Smooth muscle cell (in vitro differentiated cells): ENCODE data around the gene SMPDL3B. TPM values are rescaled to one million over a fixed set of nuclear protein-coding genes. Genes with fewer than 3 reads are reported as not detected.

Source experiments
- DNase-seq: peaks from one replicate; lab custom pipeline; 2025; ENCODE audit not compliant: unreplicated experiment; lab: John Stamatoyannopoulos, UW
- H2AFZ ChIP-seq: fragments of 200-600 bp; sonication (generic); 2 replicates; pipeline ENCODE4 v1.6.0; 2016; ENCODE audit warnings: antibody characterized with exemption, low read depth, mild to moderate bottlenecking
- H3F3A ChIP-seq: fragments of 200-600 bp; sonication (generic); 2 replicates; pipeline ENCODE4 v1.6.0; 2017; ENCODE audit warnings: antibody characterized with exemption, low read depth
- H3K27ac ChIP-seq: fragments of 200-600 bp; sonication (generic); 2 replicates; pipeline ENCODE4 v1.5.1; 2016; ENCODE audit warnings: low read depth, mild to moderate bottlenecking
- H3K27me3 ChIP-seq: fragments of 200-600 bp; sonication (generic); 2 replicates; pipeline ENCODE4 v1.6.1; 2016; ENCODE audit warnings: low read depth, mild to moderate bottlenecking
- H3K36me3 ChIP-seq: fragments of 200-600 bp; sonication (generic); 2 replicates; pipeline ENCODE4 v1.5.1; 2016; ENCODE audit warnings: low read depth
- H3K4me1 ChIP-seq: fragments of 200-600 bp; sonication (generic); 2 replicates; pipeline ENCODE4 v1.5.1; 2016; ENCODE audit warnings: low read depth
- H3K4me2 ChIP-seq: fragments of 200-600 bp; sonication (generic); 2 replicates; pipeline ENCODE4 v1.6.0; 2016; ENCODE audit warnings: mild to moderate bottlenecking
- H3K4me3 ChIP-seq: fragments of 200-600 bp; sonication (generic); 2 replicates; pipeline ENCODE4 v1.5.1; 2016; ENCODE audit warnings: mild to moderate bottlenecking
- H3K79me2 ChIP-seq: fragments of 200-600 bp; sonication (generic); 2 replicates; pipeline ENCODE4 v1.6.0; 2016; ENCODE audit warnings: low read depth, mild to moderate bottlenecking
- H3K9ac ChIP-seq: fragments of 200-600 bp; sonication (generic); 2 replicates; pipeline ENCODE4 v1.6.0; 2016; ENCODE audit warnings: low read depth
- H3K9me3 ChIP-seq: fragments of 200-600 bp; sonication (generic); replicated peaks from 2 replicates; pipeline ENCODE4 v1.5.1; 2016; ENCODE audit warnings: low read depth
- H4K20me1 ChIP-seq: fragments of 200-600 bp; sonication (generic); 2 replicates; pipeline ENCODE4 v1.6.0; 2016; ENCODE audit warnings: low read depth
- WGBS: methylation state at CpG from one replicate; pipeline ENCODE4 v1.1.7; 2016; ENCODE audit warnings: low lambda C conversion rate; 5-methylcytosine and 5-hydroxymethylcytosine counted together
- polyA plus RNA-seq: library from polyadenylated mRNA; unstranded; fragments of >200 nt; fragmentation: Nextera tagmentation; extraction: Ambion mirVana; gene quantifications from 2 replicates; pipeline ENCODE4 v1.2.1, GENCODE V29; 2016
- total RNA-seq: library from RNA; depleted of rRNA; stranded (reverse); fragments of >200 nt; gene quantifications from 2 replicates; pipeline ENCODE4 v1.2.3, GENCODE V29; 2014
- TF ChIP-seq, protein P1 (sequence below): fragments of 200-600 bp; sonication (generic); IDR thresholded peaks from 2 replicates; pipeline ENCODE4 v1.5.1; 2017; ENCODE audit warnings: borderline replicate concordance, mild to moderate bottlenecking, antibody characterized with exemption; ENCODE audit not compliant: insufficient read depth, poor library complexity, severe bottlenecking

Gene SMPDL3B
- total and polyA plus RNA-seq, 2 experiments from 2014 or later, result 0.41 TPM; not detected in 1

DNA sequence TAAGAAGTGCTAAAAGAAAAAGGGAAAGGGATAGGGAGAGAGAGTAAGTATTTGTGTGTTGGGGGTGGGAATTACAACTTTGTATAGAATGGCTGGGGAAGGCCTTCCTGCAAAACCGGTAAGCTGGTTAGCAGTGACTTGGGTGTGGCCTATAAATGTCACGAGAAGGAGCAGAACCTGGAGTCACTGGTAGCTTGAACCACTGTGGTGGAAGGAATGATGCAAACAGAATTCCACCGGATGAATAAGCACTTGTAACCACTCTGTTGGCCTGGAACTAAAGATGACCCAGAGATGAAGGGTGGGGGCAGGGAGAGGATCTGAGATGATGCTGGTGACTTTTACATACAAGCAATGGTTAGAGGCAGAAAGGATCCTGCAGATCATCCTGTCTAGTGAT is 33.9 kb downstream of the SMPDL3B start:
- H3F3A ChIP-seq, result peaks cover 7% of the 10 kb centered on the region
- H3K36me3 ChIP-seq, result no peaks in the 10 kb centered on the region
- H3K27me3 ChIP-seq, result no peaks in the 10 kb centered on the region
- no peak overlapping the region for H3K4me3 ChIP-seq
- H2AFZ ChIP-seq, result no peak overlapping the region
- peak overlapping the region; percentile 12 for H3K4me2 ChIP-seq
- no peaks in the 10 kb centered on the region for H3K9me3 ChIP-seq
- peak overlapping the region; percentile 85 for H3K27ac ChIP-seq
- no peaks in the 10 kb centered on the region for H3K4me1 ChIP-seq
- TF ChIP-seq, protein P1, sequence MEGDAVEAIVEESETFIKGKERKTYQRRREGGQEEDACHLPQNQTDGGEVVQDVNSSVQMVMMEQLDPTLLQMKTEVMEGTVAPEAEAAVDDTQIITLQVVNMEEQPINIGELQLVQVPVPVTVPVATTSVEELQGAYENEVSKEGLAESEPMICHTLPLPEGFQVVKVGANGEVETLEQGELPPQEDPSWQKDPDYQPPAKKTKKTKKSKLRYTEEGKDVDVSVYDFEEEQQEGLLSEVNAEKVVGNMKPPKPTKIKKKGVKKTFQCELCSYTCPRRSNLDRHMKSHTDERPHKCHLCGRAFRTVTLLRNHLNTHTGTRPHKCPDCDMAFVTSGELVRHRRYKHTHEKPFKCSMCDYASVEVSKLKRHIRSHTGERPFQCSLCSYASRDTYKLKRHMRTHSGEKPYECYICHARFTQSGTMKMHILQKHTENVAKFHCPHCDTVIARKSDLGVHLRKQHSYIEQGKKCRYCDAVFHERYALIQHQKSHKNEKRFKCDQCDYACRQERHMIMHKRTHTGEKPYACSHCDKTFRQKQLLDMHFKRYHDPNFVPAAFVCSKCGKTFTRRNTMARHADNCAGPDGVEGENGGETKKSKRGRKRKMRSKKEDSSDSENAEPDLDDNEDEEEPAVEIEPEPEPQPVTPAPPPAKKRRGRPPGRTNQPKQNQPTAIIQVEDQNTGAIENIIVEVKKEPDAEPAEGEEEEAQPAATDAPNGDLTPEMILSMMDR, result no peak
- no peak overlapping the region for H3K9ac ChIP-seq
- H3K79me2 ChIP-seq, result no peaks in the 10 kb centered on the region
- no peak for DNase-seq
- no peaks in the 10 kb centered on the region for H4K20me1 ChIP-seq
- 7% methylated on average over 3 of the region's 3 CpGs for WGBS

DNA sequence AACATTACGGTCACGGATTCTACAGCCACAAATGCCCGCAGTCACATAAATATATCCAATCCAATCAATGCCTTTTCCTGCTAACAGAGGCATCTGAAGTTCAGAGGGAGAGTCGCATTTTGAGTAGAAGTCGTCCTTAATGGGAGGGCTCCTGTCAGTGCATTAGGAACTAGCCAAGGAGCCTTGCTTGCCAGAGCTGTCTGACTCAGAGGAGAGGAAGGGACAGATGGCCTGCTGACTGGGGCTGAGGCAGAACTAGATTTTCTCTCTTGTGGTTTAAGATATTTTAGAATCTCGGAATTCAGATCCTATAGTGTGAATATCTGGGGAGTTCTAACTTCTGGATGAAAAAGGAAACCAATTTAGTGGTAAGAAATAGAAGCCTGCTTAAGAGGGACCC is 35.6 kb downstream of the SMPDL3B start:
- Histone ChIP-seq H3K9ac (no peak overlapping the region), H3K79me2 (no peaks in the 10 kb centered on the region), H3K4me3 (no peak overlapping the region), H3K4me2 (peak overlapping the region; percentile 52), H3K27ac (peak overlapping the region; percentile 71), H3K4me1 (no peaks in the 10 kb centered on the region), H3K36me3 (no peaks in the 10 kb centered on the region), H3F3A (peaks cover 7% of the 10 kb centered on the region), H2AFZ (no peak overlapping the region), H3K9me3 (no peaks in the 10 kb centered on the region), H4K20me1 (no peaks in the 10 kb centered on the region), H3K27me3 (no peaks in the 10 kb centered on the region)
- WGBS, result 63% methylated on average over 6 of the region's 6 CpGs
- no peak for DNase-seq
- TF ChIP-seq, protein P1, result no peak

DNA sequence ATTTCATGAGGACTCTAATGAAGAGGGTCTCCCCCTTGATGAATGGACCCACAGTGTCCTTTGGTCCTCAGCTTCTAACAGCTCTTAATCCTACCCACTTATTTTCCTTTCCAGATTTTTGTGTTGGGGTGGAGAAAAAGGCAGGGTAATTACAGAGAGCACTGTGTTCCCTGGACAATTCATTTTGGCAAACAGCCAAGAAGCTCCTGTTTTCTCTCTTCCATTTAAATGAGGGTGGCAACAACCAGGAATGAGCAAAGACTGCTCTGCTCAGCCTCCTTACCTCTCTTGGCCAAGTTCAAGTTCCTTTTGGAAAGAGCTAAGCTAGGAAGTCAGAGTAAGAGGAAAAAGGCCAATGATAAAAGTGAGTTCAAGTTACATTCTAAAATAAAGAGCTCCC is 36.9 kb downstream of the SMPDL3B start:
- Histone ChIP-seq H3F3A (peaks cover 7% of the 10 kb centered on the region), H3K27ac (no peak overlapping the region), H3K4me1 (no peaks in the 10 kb centered on the region), H3K4me2 (no peak overlapping the region), H3K79me2 (no peaks in the 10 kb centered on the region), H2AFZ (no peak overlapping the region), H3K27me3 (no peaks in the 10 kb centered on the region), H4K20me1 (no peaks in the 10 kb centered on the region), H3K9me3 (no peaks in the 10 kb centered on the region), H3K4me3 (no peak overlapping the region), H3K36me3 (no peaks in the 10 kb centered on the region), H3K9ac (no peak overlapping the region)
- no peak for DNase-seq
- TF ChIP-seq, protein P1, result no peak

DNA sequence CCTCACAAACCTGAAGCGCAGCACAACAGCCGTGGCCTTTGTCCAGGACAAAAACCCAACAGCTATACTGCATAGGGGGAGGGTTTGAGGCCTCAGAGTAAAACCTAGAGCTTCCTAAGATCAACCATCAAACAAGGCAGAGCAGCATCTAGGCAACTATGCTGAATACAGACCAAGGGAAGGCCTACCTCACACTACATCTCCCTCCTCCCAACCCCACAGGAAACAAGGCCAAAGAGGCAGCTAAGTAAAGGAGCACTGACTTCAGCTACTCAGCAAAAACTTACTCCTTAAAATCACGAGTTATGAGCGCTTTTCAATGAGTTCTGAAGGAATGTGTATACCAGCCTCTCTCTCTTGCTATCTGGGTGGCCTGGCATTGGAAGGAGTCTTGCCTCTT is 37.3 kb downstream of the SMPDL3B start:
- Histone ChIP-seq H3K9me3 (no peaks in the 10 kb centered on the region), H3K4me1 (no peaks in the 10 kb centered on the region), H4K20me1 (no peaks in the 10 kb centered on the region), H3K4me2 (no peak overlapping the region), H3K36me3 (no peaks in the 10 kb centered on the region), H3K79me2 (no peaks in the 10 kb centered on the region), H3K27me3 (no peaks in the 10 kb centered on the region), H2AFZ (no peak overlapping the region), H3K9ac (no peak overlapping the region), H3K4me3 (no peak overlapping the region), H3K27ac (no peak overlapping the region), H3F3A (peaks cover 7% of the 10 kb centered on the region)
- no peak for DNase-seq
- 96% methylated on average over 4 of the region's 4 CpGs for WGBS
- TF ChIP-seq, protein P1, result no peak
